H1 (cell line): ENCODE data around the gene CD300LF. TPM values are rescaled to one million over a fixed set of nuclear protein-coding genes. Genes with fewer than 3 reads are reported as not detected.

ENCODE experiments used
- CTCF ChIA-PET: fragments of 300-600 bp; sonication (Branson Sonifier 250); formaldehyde crosslinking; loops from one replicate; lab custom pipeline; 2021; ENCODE audit not compliant: partially characterized antibody; lab: Charles Lee
- POLR2A ChIA-PET: fragments of 300-600 bp; sonication (Branson Sonifier 250); formaldehyde crosslinking; loops from one replicate; lab custom pipeline; 2021; ENCODE audit warnings: inconsistent platforms; ENCODE audit not compliant: partially characterized antibody; lab: Charles Lee
- DNase-seq, 2 experiments: peaks; one replicate each; pipeline versions ENCODE4 v3.0.0 to v3.0.0-alpha.2; 2010 to 2022; ENCODE audit warnings: low spot score in 2 of 2, low read depth in 1 of 2, mixed read lengths in 1 of 2
- FAIRE-seq: peaks from 2 replicates; lab custom pipeline; 2011; peaks lifted over from hg19 to GRCh38; lab: Jason Lieb, UNC
- H2AFZ ChIP-seq: 2 replicates; pipeline ENCODE4 v1.8.1; 2012; ENCODE audit warnings: low read length, inconsistent platforms
- H2AK5ac ChIP-seq: 2 replicates; pipeline ENCODE4 v1.6.1; 2013; ENCODE audit warnings: low read depth, low read length
- H2BK120ac ChIP-seq: replicated peaks from 2 replicates; pipeline ENCODE3; 2013; ENCODE audit warnings: low read depth, low read length, inconsistent platforms
- H2BK12ac ChIP-seq: 2 replicates; pipeline ENCODE4 v1.6.1; 2013; ENCODE audit warnings: low read depth, low read length
- H2BK15ac ChIP-seq: 2 replicates; pipeline ENCODE4 v1.6.1; 2013; ENCODE audit warnings: low read length
- H2BK20ac ChIP-seq: 2 replicates; pipeline ENCODE4 v1.6.1; 2013; ENCODE audit warnings: low read length
- H2BK5ac ChIP-seq: 2 replicates; pipeline ENCODE4 v1.6.1; 2013; ENCODE audit warnings: low read depth, low read length
- H3K14ac ChIP-seq: 2 replicates; pipeline ENCODE4 v1.6.1; 2013; ENCODE audit warnings: inconsistent platforms; ENCODE audit not compliant: insufficient read length
- H3K18ac ChIP-seq: 2 replicates; pipeline ENCODE4 v1.6.1; 2013; ENCODE audit warnings: low read length; ENCODE audit errors: extremely low read depth
- H3K23ac ChIP-seq: 2 replicates; pipeline ENCODE4 v1.6.1; 2013; ENCODE audit warnings: inconsistent platforms; ENCODE audit not compliant: insufficient read length
- H3K23me2 ChIP-seq: 2 replicates; pipeline ENCODE4 v1.6.1; 2013; ENCODE audit warnings: low read depth, low read length
- H3K27ac ChIP-seq: 2 replicates; pipeline ENCODE4 v1.6.1; 2011; ENCODE audit warnings: low read depth, low read length, inconsistent platforms
- H3K27me3 ChIP-seq, 4 experiments: replicated peaks in 1 of 4; 1 replicate in 1 of 4; 2 replicates in 3 of 4; pipeline versions ENCODE4 v1.6.1 to v1.8.1; 2011 to 2013; ENCODE audit warnings: low read length in 3 of 4, mild to moderate bottlenecking in 3 of 4, inconsistent platforms in 2 of 4, mixed read lengths in 2 of 4, moderate library complexity in 1 of 4; ENCODE audit not compliant: control insufficient read depth in 3 of 4, insufficient read depth in 3 of 4; ENCODE audit errors: extremely low read depth in 1 of 4
- H3K36me3 ChIP-seq, 4 experiments: 2 replicates each; pipeline versions ENCODE4 v1.6.1 to v1.8.1; 2011 to 2013; ENCODE audit warnings: mild to moderate bottlenecking in 4 of 4, low read length in 3 of 4, moderate library complexity in 2 of 4, control low read depth in 1 of 4, inconsistent platforms in 1 of 4; ENCODE audit not compliant: insufficient read depth in 4 of 4, control insufficient read depth in 2 of 4
- H3K4ac ChIP-seq: replicated peaks from 2 replicates; pipeline ENCODE3; 2013; ENCODE audit warnings: low read length, low read depth, mixed read lengths, inconsistent platforms; ENCODE audit not compliant: insufficient read length
- H3K4me1 ChIP-seq, 4 experiments: replicated peaks in 1 of 4; 1 replicate in 1 of 4; 2 replicates in 3 of 4; pipeline versions ENCODE4 v1.6.1 to v1.8.1; 2011 to 2013; ENCODE audit warnings: low read length in 3 of 4, inconsistent platforms in 2 of 4, mixed read lengths in 1 of 4; ENCODE audit not compliant: insufficient read depth in 4 of 4, control insufficient read depth in 3 of 4
- H3K4me2 ChIP-seq, 2 experiments: 2 replicates each; pipeline versions ENCODE4 v1.6.1 to v1.8.1; 2011 to 2013; ENCODE audit warnings: low read depth in 2 of 2, low read length in 2 of 2, control low read depth in 1 of 2, inconsistent platforms in 1 of 2, mild to moderate bottlenecking in 1 of 2; ENCODE audit not compliant: insufficient read depth in 1 of 2
- H3K4me3 ChIP-seq, 4 experiments: fragments of 200-600, 300-600 bp in 1 of 4; sonication (generic), shearing (Covaris generic), sonication (Bioruptor Twin) in 1 of 4; 2 replicates each; pipeline versions ENCODE4 v1.5.1 to v1.8.1; 2011 to 2016; ENCODE audit warnings: low read length in 4 of 4, low read depth in 3 of 4, control low read depth in 2 of 4, inconsistent platforms in 2 of 4, mild to moderate bottlenecking in 2 of 4, mixed read lengths in 1 of 4, moderate library complexity in 1 of 4; ENCODE audit not compliant: insufficient read depth in 2 of 4; ENCODE audit errors: extremely low read depth in 1 of 4
- H3K56ac ChIP-seq: replicated peaks from 2 replicates; pipeline ENCODE3; 2013; ENCODE audit warnings: low read depth, mild to moderate bottlenecking, mixed read lengths, low read length, inconsistent platforms; ENCODE audit not compliant: insufficient read length
- H3K79me1 ChIP-seq: 2 replicates; pipeline ENCODE4 v1.6.1; 2013; ENCODE audit warnings: low read depth, low read length, control low read depth
- H3K79me2 ChIP-seq, 2 experiments: 2 replicates each; pipeline versions ENCODE4 v1.6.1 to v1.8.1; 2012 to 2013; ENCODE audit warnings: low read length in 2 of 2, mild to moderate bottlenecking in 2 of 2, inconsistent platforms in 1 of 2; ENCODE audit not compliant: insufficient read depth in 2 of 2, control insufficient read depth in 1 of 2
- H3K9ac ChIP-seq, 4 experiments: replicated peaks in 1 of 4; 1 replicate in 1 of 4; 2 replicates in 3 of 4; pipeline versions ENCODE4 v1.6.1 to v1.8.1; 2011 to 2013; ENCODE audit warnings: low read depth in 3 of 4, low read length in 3 of 4, control low read depth in 2 of 4, mild to moderate bottlenecking in 2 of 4, moderate library complexity in 2 of 4, inconsistent platforms in 1 of 4; ENCODE audit errors: extremely low read depth in 1 of 4
- H3K9me3 ChIP-seq, 2 experiments: 2 replicates each; pipeline versions ENCODE4 v1.6.1 to v1.8.1; 2012 to 2013; ENCODE audit warnings: mild to moderate bottlenecking in 2 of 2, moderate library complexity in 2 of 2, control low read depth in 1 of 2, inconsistent platforms in 1 of 2, low read depth in 1 of 2, low read length in 1 of 2, mixed read lengths in 1 of 2; ENCODE audit not compliant: insufficient read depth in 2 of 2
- H4K20me1 ChIP-seq, 2 experiments: replicated peaks in 1 of 2; 2 replicates each; pipeline versions ENCODE3 to v1.8.1; 2011 to 2013; ENCODE audit warnings: inconsistent platforms in 2 of 2, low read length in 2 of 2, mild to moderate bottlenecking in 1 of 2; ENCODE audit not compliant: insufficient read depth in 2 of 2, control insufficient read depth in 1 of 2
- H4K5ac ChIP-seq: 2 replicates; pipeline ENCODE4 v1.6.1; 2013; ENCODE audit warnings: low read length, low read depth, mixed read lengths, inconsistent platforms; ENCODE audit not compliant: insufficient read length
- H4K8ac ChIP-seq: 2 replicates; pipeline ENCODE4 v1.8.0; 2013; ENCODE audit warnings: mild to moderate bottlenecking, moderate library complexity, low read length, inconsistent platforms; ENCODE audit not compliant: insufficient read depth; ENCODE audit errors: extremely low read depth
- H4K91ac ChIP-seq: replicated peaks from 2 replicates; pipeline ENCODE3; 2013; ENCODE audit warnings: low read length, mixed read lengths, inconsistent platforms; ENCODE audit not compliant: insufficient read length
- CTCF ChIP-seq, 3 experiments: IDR thresholded peaks; 1 replicate in 2 of 3; 2 replicates in 1 of 3; pipeline versions ENCODE4 v1.5.1 to v1.6.1; 2011; ENCODE audit warnings: low read length in 3 of 3, mild to moderate bottlenecking in 3 of 3, inconsistent platforms in 2 of 3, low read depth in 1 of 3, moderate library complexity in 1 of 3; ENCODE audit not compliant: insufficient read depth in 1 of 3; ENCODE audit errors: control extremely low read depth in 1 of 3
- KDM1A ChIP-seq: fragments of 200-600, 300-600 bp; sonication (generic); IDR thresholded peaks from 2 replicates; pipeline ENCODE4 v1.7.1; 2016; ENCODE audit warnings: mild to moderate bottlenecking, low read length, borderline replicate concordance
- RBBP5 ChIP-seq: IDR thresholded peaks from 2 replicates; pipeline ENCODE4 v1.7.1; 2012; ENCODE audit warnings: low read depth, mild to moderate bottlenecking, inconsistent platforms, low read length, moderate library complexity, borderline replicate concordance
- SAP30 ChIP-seq: fragments of 300-600 bp; sonication (generic); IDR thresholded peaks from 2 replicates; pipeline ENCODE4 v1.7.1; 2012; ENCODE audit warnings: low read length, moderate library complexity, mild to moderate bottlenecking, inconsistent platforms; ENCODE audit not compliant: insufficient read depth, insufficient replicate concordance
- TBP ChIP-seq: IDR thresholded peaks from 2 replicates; pipeline ENCODE4 v1.6.1; 2011; ENCODE audit warnings: low read depth, low read length, improper control_type of control experiment
- TEAD4 ChIP-seq: IDR thresholded peaks from 2 replicates; pipeline ENCODE4 v1.6.1; 2012; ENCODE audit warnings: low read depth, low read length, inconsistent platforms, mixed read lengths
- ZNF274 ChIP-seq: IDR thresholded peaks from 2 replicates; pipeline ENCODE4 v1.7.0; 2012; ENCODE audit warnings: low read length, borderline replicate concordance; ENCODE audit errors: extremely low read depth
- WGBS, 2 experiments: shearing (Covaris generic) in 1 of 2; methylation state at CpG; one replicate each; pipeline versions ENCODE4 v1.1.6 to v1.1.7; 2013 to 2015; ENCODE audit warnings: low lambda C conversion rate in 2 of 2, mixed read lengths in 2 of 2, inconsistent platforms in 1 of 2, low coverage in 1 of 2, missing lambda C conversion rate in 1 of 2; ENCODE audit not compliant: insufficient replicate concordance in 2 of 2, insufficient coverage in 1 of 2, insufficient read length in 1 of 2; ENCODE audit errors: extremely low coverage in 1 of 2, missing lambda C conversion rate in 1 of 2; 5-methylcytosine and 5-hydroxymethylcytosine counted together
- polyA plus RNA-seq, 7 experiments: library from polyadenylated mRNA; depleted of rRNA in 3 of 7; stranded (reverse) in 5 of 7; unstranded in 2 of 7; fragments of >200 nt in 5 of 7; fragments of 200-250 nt in 2 of 7; gene quantifications; 1 replicate in 5 of 7; 2 replicates in 1 of 7; 4 replicates in 1 of 7; pipeline versions ENCODE4 v1.2.1 to v1.2.3, GENCODE V29; 2011 to 2013; ENCODE audit warnings: missing spikeins in 2 of 7, mixed read lengths in 2 of 7
- total RNA-seq: library from RNA; stranded (reverse); fragmentation: NEBNext Ultra II Directional; extraction: Animal tissue kit (Norgen Biotek cat#: 25700); gene quantifications from 2 replicates; pipeline ENCODE4 v1.2.1, GENCODE V29; 2021
- TF ChIP-seq, protein P1 (sequence below): IDR thresholded peaks from 2 replicates; pipeline ENCODE4 v1.6.1; 2012; ENCODE audit warnings: inconsistent platforms

The CD300LF gene
- total and polyA plus RNA-seq, 2 of the 8 experiments (the other 6 are each of a cell fraction or from before 2014, with no cell fraction given): not detected

- Histone ChIP-seq H3K56ac (no peak overlapping the region), H3K79me2 (no peaks in the 10 kb centered on the region), H2AK5ac (no peak overlapping the region), H3K27ac (no peak overlapping the region), H4K91ac (no peak overlapping the region), H3K9ac (no peak overlapping the region), H4K5ac (no peak overlapping the region), H2AFZ (no peak overlapping the region), H3K9me3 (no peaks in the 10 kb centered on the region), H2BK15ac (no peak overlapping the region), H4K20me1 (peaks cover 0 to 7% of the 10 kb centered on the region in 2 experiments), H3K23me2 (no peaks in the 10 kb centered on the region), H3K4ac (no peak overlapping the region), H3K23ac (no peak overlapping the region), H3K4me2 (peak overlapping the region; percentile 28 to 65), H2BK120ac (no peak overlapping the region), H2BK12ac (no peak overlapping the region), H3K4me1 (no peaks in the 10 kb centered on the region; a peak in 1 of 7 replicates), H3K4me3 (peak overlapping the region in 2 of 4 experiments; percentile 11 to 32; a peak in 2 of 8 replicates), H2BK5ac (no peak overlapping the region), H3K27me3 (peaks cover 10 to 53% (median 35%) of the 10 kb centered on the region in 4 experiments), H2BK20ac (no peak overlapping the region), H3K79me1 (no peaks in the 10 kb centered on the region), H4K8ac (no peak overlapping the region; the same call in 1 of the 2 replicates), H3K36me3 (no peaks in the 10 kb centered on the region), H3K18ac (no peak overlapping the region), H3K14ac (no peak overlapping the region)
- POLR2A ChIA-PET: interaction anchor here (0.6 to 1.2 kb wide), 4 partner anchors 10 to 672 kb away, joined by 3 to 4 read pairs (median 4); partner anchors contain the start of gene RAB37
- DNase-seq (peak; percentile 81 to 97), FAIRE-seq (peak; percentile 57)
- WGBS, 2 experiments: 11% methylated on average over 57 of the region's 57 CpGs; no CpG with 5 or more reads in 1 of the 2 experiments
- CTCF ChIA-PET: interaction anchor here (0.6 to 6.1 kb wide), 12 partner anchors 10 to 197 kb away, joined by 3 to 40 read pairs (median 6); partner anchors contain the start of genes CD300H and RAB37
- TF ChIP-seq TEAD4: peak; percentile 47; the same call in 1 of the 2 replicates
- TF ChIP-seq SAP30: peak; percentile 91
- TF ChIP-seq, protein P1, sequence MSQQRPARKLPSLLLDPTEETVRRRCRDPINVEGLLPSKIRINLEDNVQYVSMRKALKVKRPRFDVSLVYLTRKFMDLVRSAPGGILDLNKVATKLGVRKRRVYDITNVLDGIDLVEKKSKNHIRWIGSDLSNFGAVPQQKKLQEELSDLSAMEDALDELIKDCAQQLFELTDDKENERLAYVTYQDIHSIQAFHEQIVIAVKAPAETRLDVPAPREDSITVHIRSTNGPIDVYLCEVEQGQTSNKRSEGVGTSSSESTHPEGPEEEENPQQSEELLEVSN: peak; percentile 55; the same call in 1 of the 2 replicates
- TF ChIP-seq RBBP5: no peak
- TF ChIP-seq ZNF274: no peak
- peak; percentile 87 for TF ChIP-seq TBP
- no peak for TF ChIP-seq KDM1A
- TF ChIP-seq CTCF (IDR thresholded peaks at IDR 0.05; ENCODE audit: control extremely low read depth in 1 of 3, insufficient read depth in 1 of 3, low read depth in 1 of 3, low read length in 3 of 3): no peak
Observed at GRCh38 chr17:74671031-74671771, 41.5 kb downstream of the CD300LF start.
